Right lobe of liver (tissue), 4 donors: ENCODE measurements around the gene KRT33A.

Experiments used
- CTCF ChIP-seq, 4 donors: fragments of 200-600 bp in 3 of 4; fragments of 450-650 bp in 1 of 4; IDR thresholded peaks; one replicate each; pipeline versions ENCODE4 v1.5.1 to v1.8.0; 2016 to 2022; ENCODE audit warnings: antibody characterized with exemption in 4 of 4, mild to moderate bottlenecking in 2 of 4
- POLR2A ChIP-seq: fragments of 450-650 bp; IDR thresholded peaks from one replicate; pipeline ENCODE4 v1.6.1; 2017; ENCODE audit warnings: antibody characterized with exemption, mild to moderate bottlenecking
- donor health status: DM: no; HTN: no; CAD: no.
- donor health status: DM: no; HTN: no; CAD: no.
- donor health status: DM: no; HTN: yes; CAD: no.

- no peak for TF ChIP-seq CTCF (IDR thresholded peaks at IDR 0.05)
- TF ChIP-seq POLR2A, result no peak
Measured at GRCh38 chr17:41301916-41302901, 48.4 kb downstream of the KRT33A start, which contains the start of gene KRTAP29-1.
